ENCODE results near the gene ABITRAM. TPM values are rescaled to one million over a fixed set of nuclear protein-coding genes. Genes with fewer than 3 reads are reported as not detected.

The ABITRAM gene
- total RNA-seq, 1 experiment from 2014 or later = 6.4 TPM

DNA sequence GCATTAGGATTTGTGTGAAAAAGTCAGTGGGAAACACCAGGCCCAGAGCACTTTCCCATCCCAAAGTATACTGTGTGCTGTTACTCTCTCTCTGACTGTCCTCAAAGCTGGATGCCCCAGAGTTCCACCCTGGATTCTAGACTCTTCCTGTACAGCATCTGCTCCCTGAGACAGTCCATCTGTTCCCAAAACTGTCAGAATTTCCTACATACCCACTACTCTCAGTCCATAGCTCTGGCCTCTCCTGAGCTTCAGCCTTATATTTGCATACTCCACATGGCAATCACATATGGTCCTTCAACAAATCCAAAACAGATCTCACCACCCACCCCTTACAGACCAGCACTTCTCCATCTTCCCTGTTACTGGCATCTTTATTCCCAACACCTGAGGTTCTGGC, 9.7 kb upstream of the ABITRAM start:
- H3K9me3 ChIP-seq (ENCODE audit: control insufficient read depth, insufficient read depth, low read depth, low read length) = no peaks in the 10 kb centered on the region
- no peaks in the 10 kb centered on the region for H3K4me1 ChIP-seq (ENCODE audit: control insufficient read depth, insufficient read depth, low read length)
- TF ChIP-seq, protein P1, sequence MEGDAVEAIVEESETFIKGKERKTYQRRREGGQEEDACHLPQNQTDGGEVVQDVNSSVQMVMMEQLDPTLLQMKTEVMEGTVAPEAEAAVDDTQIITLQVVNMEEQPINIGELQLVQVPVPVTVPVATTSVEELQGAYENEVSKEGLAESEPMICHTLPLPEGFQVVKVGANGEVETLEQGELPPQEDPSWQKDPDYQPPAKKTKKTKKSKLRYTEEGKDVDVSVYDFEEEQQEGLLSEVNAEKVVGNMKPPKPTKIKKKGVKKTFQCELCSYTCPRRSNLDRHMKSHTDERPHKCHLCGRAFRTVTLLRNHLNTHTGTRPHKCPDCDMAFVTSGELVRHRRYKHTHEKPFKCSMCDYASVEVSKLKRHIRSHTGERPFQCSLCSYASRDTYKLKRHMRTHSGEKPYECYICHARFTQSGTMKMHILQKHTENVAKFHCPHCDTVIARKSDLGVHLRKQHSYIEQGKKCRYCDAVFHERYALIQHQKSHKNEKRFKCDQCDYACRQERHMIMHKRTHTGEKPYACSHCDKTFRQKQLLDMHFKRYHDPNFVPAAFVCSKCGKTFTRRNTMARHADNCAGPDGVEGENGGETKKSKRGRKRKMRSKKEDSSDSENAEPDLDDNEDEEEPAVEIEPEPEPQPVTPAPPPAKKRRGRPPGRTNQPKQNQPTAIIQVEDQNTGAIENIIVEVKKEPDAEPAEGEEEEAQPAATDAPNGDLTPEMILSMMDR (IDR thresholded peaks at IDR 0.05) = no peak
- TF ChIP-seq SIN3A (IDR thresholded peaks at IDR 0.05; ENCODE audit: borderline replicate concordance, insufficient read depth, low read depth, low read length) = no peak
- no peak for TF ChIP-seq POLR2AphosphoS5 (IDR thresholded peaks at IDR 0.05; ENCODE audit: low read depth, low read length)
- no peak for TF ChIP-seq REST (IDR thresholded peaks at IDR 0.05; ENCODE audit: insufficient read depth in 1 of 2, low read depth in 2 of 2, low read length in 1 of 2)
- no peak for TF ChIP-seq TCF7L2 (IDR thresholded peaks at IDR 0.05; ENCODE audit: low read depth, low read length)
- H3K27ac ChIP-seq (ENCODE audit: low read length) = no peak overlapping the region
- intact Hi-C loops (cut with micrococcal nuclease; ENCODE audit: unreplicated experiment) (no loop called here), in situ Hi-C loops (cut with HindIII; ENCODE audit: low pct_unique_long_range_greater_than_20kb, low sequenced_read_pairs) (no loop called here)
- peaks cover 2% of the 10 kb centered on the region for H3K36me3 ChIP-seq (ENCODE audit: control insufficient read depth, insufficient read depth, low read length)
- no peak for DNase-seq (ENCODE audit: low read depth, low spot score)
- no peak for ATAC-seq
- POLR2A ChIA-PET = no interaction called here
- no peak overlapping the region for H3K4me3 ChIP-seq (ENCODE audit: low read depth in 2 of 2, low read length in 2 of 2)
- CTCF ChIA-PET = no interaction called here
- no peaks in the 10 kb centered on the region for H3K27me3 ChIP-seq (ENCODE audit: control insufficient read depth, insufficient read depth, low read length)
- no TSS peak for BruUV-seq (replicated peaks)

- ChIA-PET CTCF (no interaction called here), POLR2A (interaction anchor here (0.7 kb wide), 1 partner anchor 76 kb away, joined by 3 read pairs; no protein-coding TSS in a partner anchor)
- intact Hi-C loops (cut with micrococcal nuclease; ENCODE audit: unreplicated experiment) = no loop called here
- TF ChIP-seq REST (IDR thresholded peaks at IDR 0.05; ENCODE audit: insufficient read depth in 1 of 2, low read depth in 2 of 2, low read length in 1 of 2) (no peak), SIN3A (IDR thresholded peaks at IDR 0.05; ENCODE audit: borderline replicate concordance, insufficient read depth, low read depth, low read length) (no peak), TCF7L2 (IDR thresholded peaks at IDR 0.05; ENCODE audit: low read depth, low read length) (no peak), POLR2AphosphoS5 (IDR thresholded peaks at IDR 0.05; ENCODE audit: low read depth, low read length) (no peak)
- TF ChIP-seq, protein P1 (IDR thresholded peaks at IDR 0.05) = no peak
- ATAC-seq (no peak), DNase-seq (ENCODE audit: low read depth, low spot score) (no peak)
- Histone ChIP-seq H3K4me3 (ENCODE audit: low read depth in 2 of 2, low read length in 2 of 2) (no peak overlapping the region), H3K27me3 (ENCODE audit: control insufficient read depth, insufficient read depth, low read length) (no peaks in the 10 kb centered on the region), H3K27ac (ENCODE audit: low read length) (no peak overlapping the region), H3K36me3 (ENCODE audit: control insufficient read depth, insufficient read depth, low read length) (peaks cover 5% of the 10 kb centered on the region), H3K9me3 (ENCODE audit: control insufficient read depth, insufficient read depth, low read depth, low read length) (no peaks in the 10 kb centered on the region), H3K4me1 (ENCODE audit: control insufficient read depth, insufficient read depth, low read length) (0 out of 2 replicates have a peak, but pooled peaks cover 5% of the 10 kb centered on the region)
- in situ Hi-C loops (cut with HindIII; ENCODE audit: low pct_unique_long_range_greater_than_20kb, low sequenced_read_pairs) = no loop called here
- no TSS peak for BruUV-seq (replicated peaks)
Observed at GRCh38 chr9:108928386-108928785, 5.8 kb upstream of the ABITRAM start.
